PC-9 (cell line): ENCODE data around the gene ALKBH4. TPM values are rescaled to one million over a fixed set of nuclear protein-coding genes. Genes with fewer than 3 reads are reported as not detected.

Source experiments
- BruUV-seq: library from RNA; stranded (reverse); fragments of 400-500 nt; replicated peaks from 2 replicates; lab custom pipeline; 2021; lab: Mats Ljungman, UMichigan
- CTCF ChIA-PET: fragments of 300-600 bp; sonication (Branson Sonifier 250); formaldehyde crosslinking; loops from one replicate; lab custom pipeline; 2022; ENCODE audit warnings: antibody characterized with exemption; lab: Charles Lee
- POLR2A ChIA-PET: fragments of 300-600 bp; sonication (Branson Sonifier 250); formaldehyde crosslinking; loops from one replicate; lab custom pipeline; 2022; ENCODE audit warnings: antibody characterized with exemption; ENCODE audit not compliant: unreplicated experiment; lab: Charles Lee
- DNase-seq, 2 experiments: peaks; one replicate each; pipeline versions ENCODE4 v3.0.0 to v3.0.0-alpha.2; 2015 to 2022; ENCODE audit warnings: mixed read lengths in 1 of 2
- H2AFZ ChIP-seq: fragments of 200-600 bp; sonication (generic); 2 replicates; pipeline ENCODE4 v1.8.1; 2017; ENCODE audit warnings: antibody characterized with exemption
- H3F3A ChIP-seq: fragments of 200-600 bp; sonication (generic); 2 replicates; pipeline ENCODE4 v1.8.1; 2017; ENCODE audit warnings: antibody characterized with exemption, mild to moderate bottlenecking, low read depth; ENCODE audit not compliant: insufficient read depth
- H3K27ac ChIP-seq: fragments of 200-600 bp; sonication (generic); 2 replicates; pipeline ENCODE4 v1.6.1; 2016; ENCODE audit warnings: mixed run types
- H3K27me3 ChIP-seq: fragments of 200-600 bp; sonication (generic); 2 replicates; pipeline ENCODE4 v1.6.1; 2016; ENCODE audit warnings: low read depth, mixed run types; ENCODE audit not compliant: insufficient read depth
- H3K36me3 ChIP-seq: fragments of 200-600 bp; sonication (generic); 2 replicates; pipeline ENCODE4 v1.6.1; 2016; ENCODE audit warnings: low read depth, mixed run types
- H3K4me1 ChIP-seq: fragments of 200-600 bp; sonication (generic); replicated peaks from 2 replicates; pipeline ENCODE4 v1.6.1; 2016; ENCODE audit warnings: mixed run types; ENCODE audit not compliant: insufficient read depth
- H3K4me2 ChIP-seq: fragments of 200-600 bp; sonication (generic); 2 replicates; pipeline ENCODE4 v1.6.1; 2017; ENCODE audit warnings: mixed run types
- H3K4me3 ChIP-seq: fragments of 200-600 bp; sonication (generic); 2 replicates; pipeline ENCODE4 v1.6.1; 2016; ENCODE audit warnings: mixed run types
- H3K79me2 ChIP-seq: fragments of 200-600 bp; sonication (generic); 2 replicates; pipeline ENCODE4 v1.6.1; 2017; ENCODE audit warnings: low read depth, mixed run types
- H3K9me2 ChIP-seq: fragments of 200-600 bp; sonication (generic); 2 replicates; pipeline ENCODE4 v1.8.1; 2017; ENCODE audit warnings: mild to moderate bottlenecking; ENCODE audit not compliant: insufficient read depth
- H3K9me3 ChIP-seq: fragments of 200-600 bp; sonication (generic); 2 replicates; pipeline ENCODE4 v1.8.1; 2016; ENCODE audit warnings: low read depth; ENCODE audit not compliant: insufficient read depth
- H4K20me1 ChIP-seq: fragments of 200-600 bp; sonication (generic); 2 replicates; pipeline ENCODE4 v1.8.1; 2017; ENCODE audit not compliant: insufficient read depth
- EZH2 ChIP-seq: fragments of 200-600 bp; sonication (generic); IDR thresholded peaks from 2 replicates; pipeline ENCODE4 v1.8.0; 2017; ENCODE audit warnings: antibody characterized with exemption, low read depth
- intact Hi-C: fragments of 100-400 bp; cut with micrococcal nuclease; formaldehyde crosslinking; loops from one replicate; pipeline ENCODE4 v1.10.0; 2022; ENCODE audit not compliant: unreplicated experiment
- microRNA-seq: library from miRNA; unstranded; fragments of <30 nt; microRNA quantifications from one replicate; pipeline ENCODE4 v1.2.0, GENCODE V29; 2021; ENCODE audit warnings: borderline number of aligned reads, borderline replicate concordance
- total RNA-seq: library from RNA; stranded (reverse); gene quantifications from 2 replicates; pipeline ENCODE4 v1.2.3, GENCODE V29; 2021

The ALKBH4 gene
- total RNA-seq, 1 experiment from 2014 or later, result 10.9 TPM

- H3K27me3 ChIP-seq, result no peaks in the 10 kb centered on the region
- peaks cover 11% of the 10 kb centered on the region; the same call in 1 of the 2 replicates for H4K20me1 ChIP-seq
- no peak for DNase-seq
- no peaks in the 10 kb centered on the region for H3K79me2 ChIP-seq
- no peaks in the 10 kb centered on the region for H3K9me3 ChIP-seq
- no peak for TF ChIP-seq EZH2
- BruUV-seq, result no TSS peak
- H3K4me1 ChIP-seq, result no peaks in the 10 kb centered on the region
- no peaks in the 10 kb centered on the region for H3K9me2 ChIP-seq
- H3F3A ChIP-seq, result peaks cover 25% of the 10 kb centered on the region
- no peak overlapping the region for H3K4me2 ChIP-seq
- ChIA-PET CTCF (no interaction called here), POLR2A (no interaction called here)
- H3K27ac ChIP-seq, result no peak overlapping the region
- no peak overlapping the region for H3K4me3 ChIP-seq
- intact Hi-C loops, result no loop called here
- H2AFZ ChIP-seq, result no peak overlapping the region
- H3K36me3 ChIP-seq, result peaks cover 23% of the 10 kb centered on the region
Measured at GRCh38 chr7:102407910-102408309, 56.8 kb downstream of the ALKBH4 start.

Small RNA genes lying within 50 kb of the gene (microRNA-seq; reads per million reads assigned to microRNA genes)
- gene MIR4467, result 26.3 reads per million, percentile 35 among the genes with 10 or more reads in this experiment
- gene MIR5090, result 8.8 reads per million, percentile 13 among the genes with 10 or more reads in this experiment

Other genes with a start within 250 kb of the ALKBH4 start
- 12.1 and 18.4 TPM in 2 replicates for gene SH2B2, start 178.0 kb downstream of the ALKBH4 start, total RNA-seq
- gene SPDYE6, start 108.4 kb downstream of the ALKBH4 start, total RNA-seq, result not detected in 2 replicates
- 34.6 and 43.1 TPM in 2 replicates for gene PRKRIP1, start 68.5 kb downstream of the ALKBH4 start, total RNA-seq
- 53.3 and 59.7 TPM in 2 replicates for gene ORAI2, start 31.3 kb downstream of the ALKBH4 start, total RNA-seq
- 35.3 and 57.9 TPM in 2 replicates for gene LRWD1, start 121 bp upstream of the ALKBH4 start, total RNA-seq
- 50.2 and 66.9 TPM in 2 replicates for gene POLR2J, start 14.1 kb upstream of the ALKBH4 start, total RNA-seq
- gene RASA4B, start 52.9 kb upstream of the ALKBH4 start, total RNA-seq, result 1.2 and 5.8 TPM in 2 replicates
- 24.3 and 36.8 TPM in 2 replicates for gene UPK3BL2, start 78.8 kb upstream of the ALKBH4 start, total RNA-seq
- gene SPDYE2, start 86.4 kb upstream of the ALKBH4 start, total RNA-seq, result not detected in 2 replicates
- 51.1 and 54.0 TPM in 2 replicates for gene POLR2J3, start 107.7 kb upstream of the ALKBH4 start, total RNA-seq
- gene RASA4, start 151.9 kb upstream of the ALKBH4 start, total RNA-seq, result 25.5 and 44.7 TPM in 2 replicates
- gene UPK3BL1, start 177.9 kb upstream of the ALKBH4 start, total RNA-seq, result 39.8 and 52.0 TPM in 2 replicates
- gene SPDYE2B, start 185.5 kb upstream of the ALKBH4 start, total RNA-seq, result not detected in 2 replicates
- gene POLR2J2, start 206.8 kb upstream of the ALKBH4 start, total RNA-seq, result 16.4 and 17.6 TPM in 2 replicates